ENCODE results near the gene AAMP. TPM values are rescaled to one million over a fixed set of nuclear protein-coding genes. Genes with fewer than 3 reads are reported as not detected.

Gene AAMP
- total RNA-seq, 4 donors from 2014 or later = 94.9 to 186 (median 123) TPM

- TF ChIP-seq, protein P1, sequence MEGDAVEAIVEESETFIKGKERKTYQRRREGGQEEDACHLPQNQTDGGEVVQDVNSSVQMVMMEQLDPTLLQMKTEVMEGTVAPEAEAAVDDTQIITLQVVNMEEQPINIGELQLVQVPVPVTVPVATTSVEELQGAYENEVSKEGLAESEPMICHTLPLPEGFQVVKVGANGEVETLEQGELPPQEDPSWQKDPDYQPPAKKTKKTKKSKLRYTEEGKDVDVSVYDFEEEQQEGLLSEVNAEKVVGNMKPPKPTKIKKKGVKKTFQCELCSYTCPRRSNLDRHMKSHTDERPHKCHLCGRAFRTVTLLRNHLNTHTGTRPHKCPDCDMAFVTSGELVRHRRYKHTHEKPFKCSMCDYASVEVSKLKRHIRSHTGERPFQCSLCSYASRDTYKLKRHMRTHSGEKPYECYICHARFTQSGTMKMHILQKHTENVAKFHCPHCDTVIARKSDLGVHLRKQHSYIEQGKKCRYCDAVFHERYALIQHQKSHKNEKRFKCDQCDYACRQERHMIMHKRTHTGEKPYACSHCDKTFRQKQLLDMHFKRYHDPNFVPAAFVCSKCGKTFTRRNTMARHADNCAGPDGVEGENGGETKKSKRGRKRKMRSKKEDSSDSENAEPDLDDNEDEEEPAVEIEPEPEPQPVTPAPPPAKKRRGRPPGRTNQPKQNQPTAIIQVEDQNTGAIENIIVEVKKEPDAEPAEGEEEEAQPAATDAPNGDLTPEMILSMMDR (IDR thresholded peaks at IDR 0.05; ENCODE audit: low read depth) = no peak
Measured at GRCh38 chr2:218284106-218284811, 14.3 kb upstream of the AAMP start.

- TF ChIP-seq, protein P1 (IDR thresholded peaks at IDR 0.05; ENCODE audit: low read depth) = no peak
Measured at GRCh38 chr2:218282173-218282991, 12.4 kb upstream of the AAMP start.

DNA sequence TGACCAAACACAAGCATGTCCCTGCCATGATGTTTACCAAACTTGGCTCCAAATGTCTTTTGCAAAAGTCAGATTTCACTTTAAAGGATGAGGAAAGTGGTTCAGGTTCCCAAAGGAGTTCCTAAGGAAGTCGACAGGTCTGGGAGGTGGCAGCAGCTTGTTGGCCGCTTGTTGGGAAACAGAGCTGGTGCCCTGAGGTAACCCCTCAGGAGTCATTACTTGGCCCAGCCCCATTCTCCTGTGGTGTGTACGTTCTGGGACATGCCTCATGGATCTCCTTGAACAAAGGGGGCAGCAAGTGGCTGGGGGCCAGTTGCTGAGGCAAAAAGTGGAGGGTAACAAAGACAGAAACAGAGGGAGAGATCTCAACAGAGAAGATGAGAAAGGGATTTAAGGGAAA lies 11.5 kb upstream of the AAMP start:
- TF ChIP-seq, protein P1 (IDR thresholded peaks at IDR 0.05; ENCODE audit: low read depth) = no peak

GRCh38 chr2:218280260-218280870 lies 10.4 kb upstream of the AAMP start:
- TF ChIP-seq, protein P1 (IDR thresholded peaks at IDR 0.05; ENCODE audit: low read depth) = no peak

GRCh38 chr2:218278531-218279360 lies 8.8 kb upstream of the AAMP start:
- TF ChIP-seq, protein P1 (IDR thresholded peaks at IDR 0.05; ENCODE audit: low read depth) = no peak

- TF ChIP-seq, protein P1 (IDR thresholded peaks at IDR 0.05; ENCODE audit: low read depth) = no peak
Measured at GRCh38 chr2:218277921-218278320, 8.0 kb upstream of the AAMP start.

All from subcutaneous adipose tissue (tissue), 4 donors.